ENCODE data around the gene PIM2.

DNA sequence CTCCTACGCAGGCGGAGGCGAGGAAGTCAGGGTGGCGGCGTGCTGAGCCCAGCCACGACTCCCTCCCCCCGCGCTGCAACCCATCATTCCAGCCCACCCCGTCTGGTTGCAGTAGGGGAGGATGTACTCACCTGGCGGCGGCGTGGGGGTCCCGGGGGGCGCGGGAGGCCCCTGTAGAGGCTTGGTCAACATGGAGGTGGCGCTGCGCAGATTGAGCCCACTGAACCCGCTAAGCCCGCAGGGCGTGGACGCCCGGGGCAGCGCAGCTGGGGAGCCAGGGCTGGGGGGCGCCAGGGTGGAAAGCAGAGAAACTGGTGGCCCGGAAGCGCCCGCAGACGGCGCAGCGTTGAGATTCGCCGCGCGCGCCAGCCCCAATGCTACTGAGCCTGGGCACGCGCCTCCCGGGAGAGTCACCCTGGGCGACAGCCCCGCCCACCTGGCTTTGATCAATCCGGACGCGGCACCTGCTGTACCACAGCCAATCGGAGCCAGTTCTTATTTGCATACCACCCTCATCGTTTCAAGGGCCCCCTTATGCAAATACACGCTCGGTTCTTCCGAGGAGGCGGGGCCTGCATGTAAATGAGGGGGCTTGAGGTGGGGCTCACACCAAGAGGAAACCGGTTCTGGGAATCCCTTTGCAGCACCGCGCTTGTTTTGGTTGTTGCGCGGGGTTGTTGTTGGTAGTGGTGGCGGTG, at the start of gene PIM2:
- TF ChIP-seq EZH2 (IDR thresholded peaks at IDR 0.05; ENCODE audit: insufficient read depth, poor library complexity, severe bottlenecking) (no peak), EZH2phosphoT487 (IDR thresholded peaks at IDR 0.05; ENCODE audit: insufficient read depth, low read depth) (no peak)

Measured in GM23248 (cell line).